UCSD-AML1 (cell line): ENCODE data around the gene MVK.

Experiments
- DNase-seq: peaks from one replicate; lab custom pipeline; 2025; ENCODE audit not compliant: unreplicated experiment; lab: John Stamatoyannopoulos, UW

Gene MVK

GRCh38 chr12:109605599-109606228, 32.1 kb downstream of the MVK start:
- DNase-seq: no peak

DNA sequence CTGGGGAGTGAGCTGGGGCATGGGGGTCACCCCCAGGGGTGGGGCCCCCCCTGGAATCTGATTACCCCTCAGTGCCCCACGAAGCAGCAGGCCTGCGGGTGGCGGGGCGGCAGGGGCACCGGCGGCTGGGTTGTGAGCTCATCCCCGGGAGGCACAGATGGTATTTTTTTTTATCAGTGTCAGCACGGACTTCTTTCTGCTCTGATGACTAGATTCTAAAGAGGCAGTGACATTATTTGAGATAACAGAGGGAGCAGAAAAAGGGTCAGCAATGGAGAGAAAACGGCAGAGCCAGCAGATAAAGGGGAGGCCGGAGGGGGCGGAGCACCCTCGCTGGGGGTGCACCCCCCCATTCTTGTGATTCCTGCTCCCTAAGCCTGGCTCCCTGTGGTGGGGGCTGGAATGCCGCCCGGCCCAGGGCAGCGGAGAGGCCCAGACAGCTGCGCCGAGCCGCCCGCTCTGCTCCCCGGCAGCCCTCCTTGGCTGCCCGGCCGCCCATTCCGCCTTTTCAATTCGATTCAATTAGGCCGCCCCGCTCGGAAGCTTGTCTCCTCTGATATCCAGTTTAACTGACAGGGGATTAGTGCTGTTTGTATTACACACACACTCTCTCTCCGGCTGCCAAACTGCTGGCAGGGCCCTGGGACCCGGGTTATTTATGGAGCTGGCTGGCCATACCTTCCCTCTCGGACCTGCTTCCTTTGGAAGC, 32.9 kb downstream of the MVK start:
- no peak for DNase-seq

DNA sequence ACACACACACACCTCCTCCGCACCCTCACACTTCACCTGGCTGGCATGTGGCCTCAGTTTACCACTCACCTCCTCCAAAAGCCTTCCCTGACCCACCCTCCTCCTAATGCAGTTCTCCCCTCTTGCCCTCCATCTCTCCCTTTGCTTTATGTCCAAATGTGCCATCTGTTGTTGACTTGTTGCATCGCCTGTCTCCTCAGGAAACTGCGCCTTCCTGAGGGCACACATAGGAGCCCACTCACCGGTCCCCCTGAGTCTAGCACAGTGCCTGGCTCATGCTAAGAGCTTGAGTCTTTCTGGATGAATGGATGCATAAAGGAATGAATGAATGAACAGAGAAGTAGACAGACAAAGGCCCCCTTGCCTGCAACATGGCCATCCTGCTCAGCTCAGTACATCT, 34.0 kb downstream of the MVK start:
- DNase-seq: no peak

DNA sequence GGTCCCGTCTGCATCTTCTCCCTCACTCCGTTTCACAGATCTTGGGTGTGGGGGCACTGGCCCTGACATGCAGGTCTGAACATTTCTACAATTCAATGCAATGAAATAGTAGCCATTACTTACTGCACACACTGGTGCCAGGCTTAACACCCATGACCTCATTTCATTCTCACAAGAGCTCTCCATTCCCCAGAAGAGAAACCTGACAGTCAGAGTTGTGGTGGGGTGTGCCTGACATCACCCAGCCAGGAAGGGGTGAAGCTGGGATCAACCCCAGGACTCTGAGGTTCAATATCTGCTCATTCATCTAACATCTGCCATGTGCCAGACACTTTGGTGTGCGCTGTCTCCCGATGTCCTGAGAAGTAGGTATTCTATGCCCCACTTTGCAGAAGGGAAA, 34.7 kb downstream of the MVK start:
- no peak for DNase-seq

- DNase-seq: no peak
Measured at GRCh38 chr12:109608793-109609192, 35.2 kb downstream of the MVK start.

- DNase-seq: no peak
Measured at GRCh38 chr12:109609342-109609741, 35.7 kb downstream of the MVK start.

GRCh38 chr12:109610523-109610922, 36.9 kb downstream of the MVK start:
- DNase-seq: no peak

GRCh38 chr12:109611223-109611622, 37.6 kb downstream of the MVK start:
- DNase-seq: no peak

DNA sequence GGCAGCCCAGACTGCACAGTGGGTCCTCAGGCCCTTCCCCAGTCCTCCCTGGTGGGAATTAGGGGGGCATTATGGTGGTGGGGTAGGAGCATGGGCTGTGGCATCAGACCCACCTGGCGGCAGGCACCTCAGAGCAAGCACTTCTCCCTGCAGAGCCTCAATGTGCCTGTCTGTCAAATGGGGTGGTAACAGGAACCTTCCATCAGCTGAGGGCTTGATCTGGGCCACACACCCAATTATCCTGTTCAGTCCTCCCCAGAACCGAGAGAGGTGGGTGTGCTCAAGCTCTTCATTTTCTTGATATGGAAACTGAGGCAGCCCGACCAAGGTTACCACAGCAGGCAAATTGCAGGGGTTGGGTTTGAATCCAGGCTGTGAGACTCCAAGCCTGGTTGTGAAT, 38.4 kb downstream of the MVK start:
- DNase-seq: no peak

GRCh38 chr12:109612975-109613502, 39.4 kb downstream of the MVK start:
- DNase-seq: no peak

DNA sequence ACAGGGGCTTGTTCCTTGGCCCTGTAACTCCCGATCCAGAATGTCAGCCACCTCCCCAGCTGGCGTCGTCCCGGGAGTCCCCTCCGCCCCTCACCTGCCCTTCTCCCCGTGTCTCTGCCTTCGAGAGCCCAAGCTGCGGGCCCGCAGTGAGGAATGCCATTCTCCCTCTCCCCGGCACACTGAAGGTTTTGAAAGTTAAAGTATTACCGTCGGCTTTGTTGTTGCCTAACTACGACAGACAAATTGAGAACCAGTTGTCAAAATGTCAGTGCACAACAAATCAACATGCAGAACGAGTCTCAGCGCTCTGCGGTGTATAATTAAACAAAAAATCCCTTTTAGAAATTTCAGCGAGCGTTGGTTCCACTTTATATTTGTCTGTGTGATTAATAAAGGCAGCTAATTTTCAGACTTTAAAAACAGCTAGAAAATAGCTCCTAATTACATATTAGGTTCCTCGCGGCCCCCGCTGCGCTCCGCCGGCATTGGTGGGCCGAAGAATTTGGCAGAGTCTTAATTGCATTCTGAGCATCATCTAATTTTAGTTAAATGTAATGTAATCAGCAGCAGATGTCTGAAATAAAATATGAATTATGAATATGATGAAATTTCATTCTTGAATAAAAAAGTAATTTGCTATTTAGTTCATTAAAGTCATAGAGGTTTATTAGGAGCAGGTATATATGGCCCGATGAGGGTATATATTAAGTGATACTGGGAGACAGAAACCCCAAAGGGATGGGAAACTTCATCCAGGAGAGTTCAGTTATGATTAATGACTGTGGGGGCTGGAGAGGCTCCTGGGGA, 40.3 kb downstream of the MVK start:
- DNase-seq: no peak

DNA sequence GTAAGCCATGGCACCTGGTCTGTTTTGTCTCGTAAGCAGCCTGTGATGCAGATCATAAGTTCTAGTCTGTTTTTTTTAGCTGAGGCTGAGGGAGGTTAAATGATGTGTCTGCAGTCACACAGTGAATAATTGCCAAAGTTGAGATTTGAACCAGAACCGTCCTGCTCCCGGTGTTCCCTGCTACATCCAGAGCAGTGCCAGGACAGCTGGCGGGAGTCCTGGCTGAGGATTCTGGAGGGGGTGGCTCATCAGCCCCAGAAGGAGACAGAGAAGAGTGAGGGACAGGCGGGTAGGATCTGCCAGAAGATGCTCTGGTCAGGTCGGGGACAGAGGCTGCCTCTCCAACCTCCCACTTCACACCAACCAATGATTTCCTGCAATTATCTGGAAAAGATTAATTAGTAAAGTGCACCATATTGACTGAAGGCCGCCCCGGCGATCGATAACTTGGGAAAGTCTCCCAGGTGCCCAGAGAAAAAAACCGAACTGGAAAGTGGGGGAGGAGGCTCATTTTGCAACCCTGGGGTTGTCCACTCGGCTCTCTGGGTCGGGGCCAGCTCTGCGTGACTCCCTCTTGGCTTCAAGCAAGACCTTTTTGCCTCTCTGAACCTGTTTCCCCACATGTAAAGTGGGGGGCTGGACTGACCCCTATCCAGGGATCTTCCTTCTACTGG, 42.1 kb downstream of the MVK start:
- DNase-seq: no peak

DNA sequence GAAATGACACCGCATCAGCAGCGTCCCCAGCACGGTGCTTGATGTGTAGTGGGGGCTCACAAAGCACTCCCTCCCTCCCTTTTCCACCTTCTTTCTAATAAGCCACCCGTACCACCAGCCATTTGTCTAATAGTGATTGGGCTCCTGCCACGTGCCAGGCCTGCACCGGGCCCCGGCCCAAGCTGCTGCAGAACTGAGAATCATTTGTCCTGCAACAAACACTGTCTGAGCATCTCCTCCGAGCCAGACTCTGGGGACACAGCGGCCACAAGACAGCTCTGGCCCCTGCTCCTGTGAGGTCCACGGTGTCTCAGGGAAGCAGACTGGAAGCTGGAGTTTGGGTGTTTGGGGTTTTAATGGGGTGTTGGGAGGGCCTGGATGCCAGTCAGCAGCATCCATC, 43.9 kb downstream of the MVK start:
- DNase-seq: no peak

- DNase-seq: no peak
Measured at GRCh38 chr12:109618082-109618481, 44.5 kb downstream of the MVK start.

GRCh38 chr12:109619002-109619604, 45.5 kb downstream of the MVK start:
- DNase-seq: no peak

DNA sequence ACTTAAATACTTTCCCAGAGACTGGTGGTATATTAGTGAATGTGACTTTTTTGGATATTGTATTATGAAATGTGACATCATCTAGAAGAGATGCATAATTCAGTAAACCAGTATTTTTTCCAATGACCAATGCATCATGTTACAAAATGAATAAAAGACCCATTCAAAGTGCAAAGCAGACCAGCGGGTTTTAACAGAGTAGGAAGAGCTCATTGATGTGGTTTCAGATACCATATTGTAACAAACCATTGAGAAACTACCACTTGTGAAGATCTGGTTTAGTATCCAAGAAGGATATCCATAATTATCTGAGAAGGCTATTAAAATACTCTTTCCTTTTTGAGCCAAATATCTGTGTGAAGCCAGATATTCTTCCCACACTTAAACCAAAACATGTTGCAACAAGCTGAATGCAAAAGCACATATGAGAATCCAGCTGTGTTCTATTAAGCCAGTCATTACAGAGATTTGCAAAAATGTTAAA, 47.7 kb downstream of the MVK start:
- no peak for DNase-seq

DNA sequence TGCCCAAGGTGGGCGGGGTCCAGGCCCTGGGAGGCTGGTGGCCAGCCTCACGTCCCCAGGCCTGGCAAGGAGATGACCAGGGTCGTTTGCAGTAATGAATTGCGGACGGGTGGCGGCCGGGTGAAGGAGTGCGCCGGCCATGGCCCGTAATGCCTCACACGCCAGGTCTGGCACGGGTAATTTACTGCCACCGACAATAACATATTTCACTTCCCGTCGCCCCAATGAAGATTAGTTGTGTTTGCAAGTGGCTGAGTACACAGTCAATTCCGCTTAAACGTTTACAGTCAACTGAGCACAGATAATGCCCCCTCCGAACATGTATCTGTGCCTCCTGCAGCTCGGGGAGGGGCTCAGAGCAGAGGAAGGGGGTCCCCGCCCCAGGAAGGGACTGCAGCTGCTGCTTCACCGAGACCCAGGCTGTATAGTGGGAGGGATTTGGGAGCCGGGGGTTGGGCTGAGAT, 48.3 kb downstream of the MVK start:
- DNase-seq: no peak

GRCh38 chr12:109624467-109624866, 50.9 kb downstream of the MVK start:
- DNase-seq: no peak

- DNase-seq: no peak
Measured at GRCh38 chr12:109625131-109625559, 51.6 kb downstream of the MVK start.

DNA sequence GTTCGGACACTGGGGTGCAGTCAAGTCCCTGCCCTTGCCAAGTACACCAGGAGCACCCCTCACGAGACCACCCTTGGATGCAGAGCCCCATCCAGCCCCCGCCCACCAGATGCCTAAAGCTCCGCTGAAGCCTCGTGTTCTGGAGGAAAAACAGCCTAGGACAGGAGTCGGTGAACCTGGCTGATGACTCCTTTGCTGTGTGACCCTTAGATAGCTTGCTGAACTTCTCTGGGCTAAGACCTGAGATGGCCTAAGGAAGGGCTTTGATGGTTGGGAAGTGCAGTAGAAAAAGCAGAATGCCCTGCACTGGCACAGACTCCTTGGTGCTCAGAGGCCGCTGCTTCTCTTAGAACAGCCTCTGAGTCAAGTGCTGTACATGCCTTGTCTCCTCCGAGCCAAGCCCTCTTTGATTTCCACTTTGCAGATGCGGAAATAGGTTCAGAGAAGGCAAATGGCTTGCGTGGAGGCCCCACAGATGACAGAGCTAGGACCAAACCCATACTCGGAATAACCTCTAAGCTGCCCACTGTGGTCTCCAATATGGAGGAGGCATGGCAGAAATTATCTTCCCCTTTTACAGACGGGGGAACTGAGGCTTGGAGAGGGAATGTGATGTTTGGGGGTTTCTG, 52.3 kb downstream of the MVK start:
- no peak for DNase-seq
